Osteoblast (primary cell): Measurements from ENCODE around the gene SAMD11. TPM values are rescaled to one million over a fixed set of nuclear protein-coding genes. Genes with fewer than 3 reads are reported as not detected.

Source experiments
- DNase-seq: peaks from one replicate; pipeline ENCODE4 v3.0.0; 2011; ENCODE audit warnings: low spot score, mixed read lengths; ENCODE audit not compliant: insufficient read length; ENCODE audit errors: missing footprints
- H2AFZ ChIP-seq: 2 replicates; pipeline ENCODE4 v1.6.0; 2011; ENCODE audit warnings: mild to moderate bottlenecking, low read length
- H3K27ac ChIP-seq: 2 replicates; pipeline ENCODE4 v1.5.1; 2011; ENCODE audit warnings: mild to moderate bottlenecking, low read depth, low read length, moderate library complexity
- H3K27me3 ChIP-seq: 2 replicates; pipeline ENCODE4 v1.6.0; 2012; ENCODE audit warnings: mild to moderate bottlenecking, control low read depth, inconsistent platforms, low read length, moderate library complexity; ENCODE audit not compliant: insufficient read depth
- H3K36me3 ChIP-seq: 2 replicates; pipeline ENCODE4 v1.5.1; 2011; ENCODE audit warnings: mild to moderate bottlenecking, low read length, control low read depth, moderate library complexity; ENCODE audit not compliant: insufficient read depth
- H3K4me1 ChIP-seq: 2 replicates; pipeline ENCODE4 v1.5.1; 2011; ENCODE audit warnings: mild to moderate bottlenecking, low read length, control low read depth, moderate library complexity; ENCODE audit not compliant: insufficient read depth
- H3K4me2 ChIP-seq: 2 replicates; pipeline ENCODE4 v1.6.0; 2011; ENCODE audit warnings: mild to moderate bottlenecking, low read length; ENCODE audit not compliant: insufficient read depth
- H3K4me3 ChIP-seq: fragments of 200-600 bp; sonication (generic); 3 replicates; pipeline ENCODE4 v1.5.1; 2012; ENCODE audit warnings: mild to moderate bottlenecking, low read length, inconsistent platforms; ENCODE audit not compliant: insufficient read depth
- H3K79me2 ChIP-seq: 2 replicates; pipeline ENCODE4 v1.6.0; 2012; ENCODE audit warnings: mild to moderate bottlenecking, low read length, control low read depth, inconsistent platforms; ENCODE audit not compliant: insufficient read depth
- H3K9me3 ChIP-seq: 2 replicates; pipeline ENCODE4 v1.5.1; 2011; ENCODE audit warnings: low read depth, low read length, control low read depth
- H4K20me1 ChIP-seq: 2 replicates; pipeline ENCODE4 v1.6.0; 2012; ENCODE audit warnings: mild to moderate bottlenecking, low read length, control low read depth; ENCODE audit not compliant: insufficient read depth
- total RNA-seq: library from RNA; depleted of rRNA; stranded (reverse); fragments of >200 nt; gene quantifications from 2 replicates; pipeline ENCODE4 v1.2.3, GENCODE V29; 2012
- TF ChIP-seq, protein P1 (sequence below): IDR thresholded peaks from 2 replicates; pipeline ENCODE4 v1.5.1; 2011; ENCODE audit warnings: mild to moderate bottlenecking, low read depth, low read length, moderate library complexity; ENCODE audit errors: extremely low read depth

SAMD11 gene
- total RNA-seq, 1 donor: 8.3 TPM

DNA sequence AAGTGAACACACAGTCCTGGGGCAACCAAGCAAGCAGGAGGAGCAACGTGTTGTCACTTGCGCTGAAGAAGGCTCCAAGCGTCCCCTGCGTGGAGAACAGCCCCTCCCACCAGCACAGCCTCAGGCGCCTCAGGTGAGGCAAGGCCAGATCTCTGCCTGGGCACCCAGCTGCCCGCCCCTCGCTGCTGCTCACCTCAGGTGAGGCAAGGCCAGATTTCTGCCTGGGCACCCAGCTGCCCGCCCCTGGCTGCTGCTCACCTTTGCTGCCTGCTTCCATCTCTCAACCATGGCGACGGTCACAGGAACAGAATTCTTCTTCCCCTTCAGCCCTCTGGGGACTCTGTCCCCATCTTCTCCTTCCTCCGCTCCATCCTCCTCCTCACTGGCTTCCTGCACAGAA is 32.9 kb downstream of the SAMD11 start:
- Histone ChIP-seq H2AFZ (no peak overlapping the region), H3K27ac (no peak overlapping the region), H3K4me3 (no peak overlapping the region), H3K79me2 (peaks cover 31% of the 10 kb centered on the region), H3K4me1 (peaks cover 12% of the 10 kb centered on the region), H3K27me3 (no peaks in the 10 kb centered on the region), H3K9me3 (no peaks in the 10 kb centered on the region), H4K20me1 (peaks cover 40% of the 10 kb centered on the region), H3K36me3 (peaks cover 49% of the 10 kb centered on the region), H3K4me2 (no peak overlapping the region)
- TF ChIP-seq, protein P1, sequence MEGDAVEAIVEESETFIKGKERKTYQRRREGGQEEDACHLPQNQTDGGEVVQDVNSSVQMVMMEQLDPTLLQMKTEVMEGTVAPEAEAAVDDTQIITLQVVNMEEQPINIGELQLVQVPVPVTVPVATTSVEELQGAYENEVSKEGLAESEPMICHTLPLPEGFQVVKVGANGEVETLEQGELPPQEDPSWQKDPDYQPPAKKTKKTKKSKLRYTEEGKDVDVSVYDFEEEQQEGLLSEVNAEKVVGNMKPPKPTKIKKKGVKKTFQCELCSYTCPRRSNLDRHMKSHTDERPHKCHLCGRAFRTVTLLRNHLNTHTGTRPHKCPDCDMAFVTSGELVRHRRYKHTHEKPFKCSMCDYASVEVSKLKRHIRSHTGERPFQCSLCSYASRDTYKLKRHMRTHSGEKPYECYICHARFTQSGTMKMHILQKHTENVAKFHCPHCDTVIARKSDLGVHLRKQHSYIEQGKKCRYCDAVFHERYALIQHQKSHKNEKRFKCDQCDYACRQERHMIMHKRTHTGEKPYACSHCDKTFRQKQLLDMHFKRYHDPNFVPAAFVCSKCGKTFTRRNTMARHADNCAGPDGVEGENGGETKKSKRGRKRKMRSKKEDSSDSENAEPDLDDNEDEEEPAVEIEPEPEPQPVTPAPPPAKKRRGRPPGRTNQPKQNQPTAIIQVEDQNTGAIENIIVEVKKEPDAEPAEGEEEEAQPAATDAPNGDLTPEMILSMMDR: no peak
- DNase-seq: no peak

DNA sequence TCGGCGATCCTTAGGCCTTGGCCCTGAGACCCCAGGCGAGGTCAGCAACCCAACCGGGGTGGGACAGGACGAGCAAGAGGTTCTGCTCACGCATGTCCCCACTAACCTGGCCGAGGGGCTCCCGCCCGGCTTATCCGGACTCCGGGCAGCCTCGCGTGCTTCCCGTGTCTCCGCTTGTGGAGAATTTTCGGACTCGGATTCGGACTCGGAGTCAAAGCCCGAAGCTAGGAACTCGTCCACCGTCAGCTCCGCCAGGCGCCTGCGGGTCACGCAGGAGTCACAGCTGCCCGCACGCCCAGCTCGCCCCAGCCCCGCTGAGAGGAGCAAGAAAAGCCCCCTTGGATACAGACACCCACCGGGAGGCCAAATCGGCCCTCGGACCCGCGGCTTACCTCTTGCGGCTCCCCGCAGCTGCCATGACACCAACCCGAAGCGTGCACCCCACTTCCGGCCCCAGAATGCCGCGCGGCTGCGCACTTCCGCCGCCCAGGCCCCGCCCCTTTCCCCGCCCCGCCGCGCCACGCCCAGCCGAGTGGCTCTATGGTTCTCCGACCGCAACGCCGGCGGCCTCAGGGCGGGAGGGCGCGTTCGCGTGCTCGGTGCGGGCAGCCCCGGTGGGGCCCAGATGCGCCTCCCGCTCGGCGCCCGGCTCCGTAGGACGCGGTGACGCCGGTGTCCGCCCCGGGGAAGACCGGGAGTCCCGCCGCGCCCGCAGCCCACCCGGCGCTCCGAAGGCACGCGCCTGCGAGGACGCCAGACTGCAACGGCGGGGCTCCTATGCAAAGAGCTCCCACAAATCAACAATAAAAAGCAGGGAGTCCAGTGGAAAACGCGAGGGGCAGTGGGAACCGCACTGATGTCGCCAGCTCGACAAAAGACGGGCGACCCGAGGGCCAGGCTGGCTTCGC is 35.4 kb downstream of the SAMD11 start, which contains the start of gene NOC2L:
NOC2L (minus strand) TSS at position 434 of the 908 bp plus-strand sequence; CDS start at position 418, 16 bp downstream.
- peak within 1 kb of the TSS; percentile 99 for H3K4me2 ChIP-seq
- peaks cover 33% of the 10 kb centered on the region for H4K20me1 ChIP-seq
- H3K4me1 ChIP-seq: peaks cover 12% of the 10 kb centered on the region
- H3K9me3 ChIP-seq: no peaks in the 10 kb centered on the region
- H3K27me3 ChIP-seq: no peaks in the 10 kb centered on the region
- TF ChIP-seq, protein P1: no peak
- peak within 1 kb of the TSS; percentile 76 for H2AFZ ChIP-seq
- DNase-seq: peak; percentile 100
- peaks cover 31% of the 10 kb centered on the region for H3K79me2 ChIP-seq
- H3K27ac ChIP-seq: peak within 1 kb of the TSS; percentile 77
- peaks cover 36% of the 10 kb centered on the region for H3K36me3 ChIP-seq
- H3K4me3 ChIP-seq: peak within 1 kb of the TSS; percentile 91

DNA sequence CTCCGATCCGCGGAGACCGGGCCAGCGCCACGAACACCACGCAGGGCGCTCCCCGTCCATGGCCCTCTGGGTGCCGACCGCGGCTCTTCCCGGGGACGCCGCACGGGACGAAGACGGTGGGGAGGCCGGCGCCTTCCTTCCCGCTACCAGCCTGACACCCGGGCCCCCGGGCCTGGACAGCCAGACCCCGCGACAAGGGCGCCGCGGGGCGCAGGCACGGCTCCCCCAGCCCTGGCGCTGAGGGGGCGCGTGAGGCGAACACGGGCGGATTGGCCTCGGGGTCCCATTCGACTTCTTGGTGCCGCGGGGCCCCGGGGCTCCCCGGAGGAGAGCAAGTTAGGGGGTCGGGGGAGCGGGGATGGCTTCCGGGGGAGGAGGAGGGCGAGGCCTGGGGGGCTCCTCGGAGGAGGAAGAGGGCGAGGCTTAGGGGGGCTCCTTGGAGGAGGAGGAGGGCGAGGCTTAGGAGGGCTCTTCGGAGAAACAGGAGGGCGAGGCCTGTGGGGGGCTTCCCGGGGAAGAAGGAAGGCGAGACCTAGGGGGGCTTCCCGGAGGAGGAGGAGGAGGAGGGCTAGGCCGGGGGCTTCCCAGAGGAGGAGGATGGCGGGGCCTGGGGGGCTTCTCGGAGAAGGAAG is 36.1 kb downstream of the SAMD11 start:
- Histone ChIP-seq H3K9me3 (no peaks in the 10 kb centered on the region), H3K27ac (no peak overlapping the region), H3K4me3 (peak overlapping the region; percentile 91), H3K27me3 (no peaks in the 10 kb centered on the region), H3K79me2 (peaks cover 31% of the 10 kb centered on the region), H3K4me1 (peaks cover 12% of the 10 kb centered on the region), H2AFZ (peak overlapping the region; percentile 22), H3K4me2 (peak overlapping the region; percentile 60), H4K20me1 (peaks cover 27% of the 10 kb centered on the region), H3K36me3 (peaks cover 29% of the 10 kb centered on the region)
- TF ChIP-seq, protein P1: no peak
- no peak for DNase-seq
